Measurements from ENCODE around the gene STRAP.
"Not testable (repeated sequence)": the region's sequence is repeated elsewhere in the genome, so short reads cannot be mapped to it uniquely, and the experiment has no call there.

STRAP gene

DNA sequence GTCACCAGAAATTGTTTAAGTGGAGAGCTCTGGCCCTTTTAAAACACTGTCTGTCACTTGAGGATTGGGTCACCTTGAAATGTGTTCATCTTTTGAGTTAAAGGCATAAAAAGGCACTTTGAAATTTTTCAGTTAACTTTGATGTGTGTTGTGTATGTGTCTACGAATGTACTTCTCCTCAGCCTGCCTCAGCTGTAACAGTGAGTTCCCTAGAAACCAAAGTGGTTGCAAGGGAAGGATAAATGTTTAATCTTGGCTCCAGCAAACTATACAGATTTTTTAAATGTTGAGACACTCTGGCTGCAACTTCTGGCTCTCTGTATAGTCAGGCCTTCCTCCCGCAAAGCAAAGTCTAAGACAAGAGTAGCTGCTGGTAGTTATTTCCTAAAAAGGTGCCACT is 37.2 kb downstream of the STRAP start:
- FAIRE-seq, result no peak

DNA sequence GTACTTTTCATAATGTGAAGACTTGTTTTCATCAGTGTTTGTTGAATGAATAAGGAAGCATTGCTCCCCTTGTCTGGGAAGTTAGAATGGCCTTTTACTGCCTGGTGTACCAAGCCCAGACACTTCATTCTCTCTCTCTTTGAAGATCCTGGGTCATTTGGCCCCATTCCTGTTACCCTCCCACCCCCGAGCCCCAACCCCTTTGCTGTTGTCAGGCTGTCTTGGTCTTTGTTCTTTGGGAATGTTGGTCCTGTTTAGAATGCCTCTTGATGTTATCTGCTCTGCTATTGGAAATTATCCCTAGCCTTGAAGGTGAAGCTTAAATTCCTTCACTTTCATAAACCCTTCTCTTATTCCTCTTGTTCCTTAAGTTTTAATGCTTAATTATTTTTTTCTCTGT is 42.8 kb downstream of the STRAP start:
- FAIRE-seq, result no peak

More for the DNA sequence above, 37.2 kb downstream of the STRAP start:
- DNase-seq (ENCODE audit: low spot score), result no peak

DNA sequence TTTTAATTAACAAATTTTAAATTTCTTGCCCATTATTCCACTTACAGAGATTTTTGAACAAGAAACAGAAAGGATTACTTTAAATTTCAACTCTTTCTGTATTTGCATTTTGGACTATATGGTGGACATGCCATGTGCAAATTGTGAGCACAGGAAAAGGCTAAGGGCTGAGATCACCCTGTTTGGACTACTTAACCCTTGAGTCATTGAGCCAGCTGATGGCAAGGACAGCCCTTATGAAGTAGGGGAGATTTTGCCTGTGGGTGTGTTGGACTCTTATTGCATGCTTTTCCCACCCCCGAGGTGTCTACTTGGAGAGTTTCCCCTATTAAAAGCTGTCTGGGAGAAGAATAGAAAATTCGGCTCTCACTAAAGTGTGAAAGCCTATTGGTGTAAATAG is 46.2 kb downstream of the STRAP start:
- DNase-seq (ENCODE audit: low spot score), result peak; percentile 76
- FAIRE-seq, result peak; percentile 74

More for the DNA sequence above, 42.8 kb downstream of the STRAP start:
- DNase-seq (ENCODE audit: low spot score), result no peak

DNA sequence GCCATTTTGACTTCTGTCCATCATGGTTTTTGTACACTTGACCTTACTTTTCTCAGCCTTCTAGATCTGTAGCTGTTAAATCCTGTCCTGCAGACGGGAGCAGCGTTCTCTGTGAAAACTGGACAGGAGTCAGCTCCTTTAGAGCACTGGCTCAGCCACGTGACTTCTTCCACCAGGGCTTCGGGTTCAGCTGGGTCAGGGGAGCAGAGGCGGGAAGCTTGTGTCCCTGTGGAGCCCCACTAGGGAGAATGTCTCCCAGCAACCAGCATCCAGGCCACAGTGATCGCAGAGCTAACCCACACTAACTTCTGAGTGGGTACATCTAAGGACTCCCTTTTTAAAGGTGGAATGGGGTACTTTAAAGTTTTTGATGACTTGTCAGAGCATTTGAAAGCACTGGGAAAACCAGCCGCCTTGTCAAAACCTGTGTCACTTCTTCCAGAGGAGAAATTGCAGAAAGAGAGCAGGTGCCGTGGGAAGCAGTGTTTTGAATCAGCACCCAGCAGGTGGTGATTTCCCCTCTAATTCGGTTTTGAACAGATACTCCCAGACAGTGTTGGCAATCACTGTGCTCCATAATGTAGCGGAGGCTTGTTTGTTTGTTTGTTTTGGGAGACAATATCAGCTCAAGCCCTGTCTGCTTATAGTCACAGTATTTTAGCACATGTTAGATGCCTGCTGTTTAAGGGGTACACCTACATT is 46.8 kb downstream of the STRAP start:
- DNase-seq (ENCODE audit: low spot score), result no peak
- FAIRE-seq, result no peak

DNA sequence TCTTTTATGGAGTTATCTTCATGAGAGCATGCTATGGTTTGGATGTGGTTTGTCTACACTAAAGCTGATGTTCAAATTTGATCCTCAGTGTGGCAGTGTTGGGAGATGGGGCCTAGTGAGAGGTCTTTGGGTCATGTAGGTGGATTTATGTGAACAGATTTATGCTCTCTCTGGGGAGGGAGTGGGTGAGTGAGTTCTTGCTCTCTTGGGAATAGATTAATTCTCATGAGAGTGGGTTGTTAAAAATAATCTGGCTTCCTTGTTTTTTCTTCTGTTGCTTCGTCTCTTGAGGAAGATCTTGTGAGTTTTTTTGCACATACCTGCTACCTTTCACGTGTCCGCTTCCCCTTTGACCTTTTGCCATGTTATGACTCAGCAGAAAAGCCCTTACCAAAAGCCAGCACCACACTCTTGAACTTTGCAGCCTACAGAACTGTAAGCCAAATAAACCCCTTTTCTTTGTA is 49.4 kb downstream of the STRAP start:
- FAIRE-seq (no peak), DNase-seq (ENCODE audit: low spot score) (no peak)

DNA sequence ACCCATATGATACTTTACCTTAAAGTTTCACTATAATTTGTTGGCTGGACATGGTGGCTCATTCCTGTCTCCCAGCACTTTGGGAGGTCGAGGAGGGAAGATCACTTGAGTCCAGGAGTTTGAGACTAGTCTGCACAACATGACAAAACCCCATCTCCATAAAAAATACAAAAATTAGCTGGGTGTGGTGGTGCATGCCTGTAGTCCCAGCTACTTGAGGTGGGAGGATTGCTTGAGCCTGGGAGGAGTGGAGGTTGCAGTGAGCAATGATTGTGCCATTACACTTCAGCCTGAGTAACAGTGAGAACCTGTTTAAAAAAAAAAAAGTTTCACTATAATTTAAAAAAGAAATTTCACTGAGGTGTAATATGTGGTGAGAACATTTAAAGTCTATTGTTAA is 50.1 kb downstream of the STRAP start:
- FAIRE-seq (no peak), DNase-seq (ENCODE audit: low spot score) (no peak)

DNA sequence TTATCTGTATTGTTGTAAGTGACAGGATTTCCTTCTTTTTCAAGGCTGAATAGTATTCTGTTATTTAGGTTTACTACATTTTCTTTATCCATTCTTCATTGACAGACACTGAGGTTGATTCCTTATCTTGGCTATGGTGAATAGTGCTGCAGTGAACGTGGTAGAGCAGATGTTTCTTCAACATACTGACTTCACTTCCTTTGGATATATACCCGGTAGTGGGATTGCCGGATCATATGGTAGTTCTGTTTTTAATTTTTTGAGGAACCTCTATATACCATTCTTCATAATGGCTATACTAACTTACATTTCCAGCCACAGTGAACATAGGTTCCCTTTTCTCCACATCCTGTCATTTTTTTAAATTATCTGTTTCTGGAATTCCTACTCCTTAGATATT is 50.8 kb downstream of the STRAP start:
- DNase-seq (ENCODE audit: low spot score) (no peak), FAIRE-seq (no peak)

DNA sequence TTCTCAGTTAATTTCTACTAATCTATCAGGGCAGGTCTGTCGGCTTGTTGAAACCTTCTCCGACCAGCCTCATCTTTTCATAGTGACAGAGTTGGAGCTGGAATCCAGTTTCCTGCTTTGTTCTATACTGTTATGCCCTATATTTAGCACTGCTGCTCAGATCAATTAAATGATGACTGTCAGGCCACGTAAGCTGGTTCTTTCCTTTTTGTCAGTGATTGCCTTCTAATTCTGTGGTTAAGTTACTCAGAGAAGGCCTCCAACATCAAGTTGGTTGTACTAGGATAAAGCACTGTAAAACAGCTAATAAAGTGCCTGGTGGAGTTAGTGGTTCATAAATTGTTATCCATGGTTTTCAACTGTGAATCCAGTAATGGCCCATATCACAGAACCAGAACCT is 51.6 kb downstream of the STRAP start:
- FAIRE-seq (no peak), DNase-seq (ENCODE audit: low spot score) (no peak)

DNA sequence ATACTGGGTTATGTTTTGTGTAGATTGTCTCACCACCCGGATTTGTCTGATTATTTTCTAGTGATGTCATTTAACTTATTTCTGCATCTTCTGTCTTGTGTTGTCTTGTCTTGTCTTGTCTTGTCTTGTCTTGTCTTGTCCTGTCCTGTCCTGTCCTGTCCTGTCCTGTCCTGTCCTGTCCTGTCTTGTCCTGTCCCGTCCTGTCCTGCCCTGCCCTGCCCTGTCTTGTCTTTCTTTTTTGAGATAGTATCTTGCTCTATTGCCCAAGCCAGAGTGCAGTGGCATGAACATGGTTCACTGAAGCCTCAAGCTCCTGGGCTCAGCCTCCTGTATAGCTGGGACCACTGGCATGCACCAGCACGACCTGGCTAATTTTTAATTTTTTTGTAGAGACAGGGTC is 54.6 kb downstream of the STRAP start:
- no peak for DNase-seq (ENCODE audit: low spot score)
- no peak for FAIRE-seq

DNA sequence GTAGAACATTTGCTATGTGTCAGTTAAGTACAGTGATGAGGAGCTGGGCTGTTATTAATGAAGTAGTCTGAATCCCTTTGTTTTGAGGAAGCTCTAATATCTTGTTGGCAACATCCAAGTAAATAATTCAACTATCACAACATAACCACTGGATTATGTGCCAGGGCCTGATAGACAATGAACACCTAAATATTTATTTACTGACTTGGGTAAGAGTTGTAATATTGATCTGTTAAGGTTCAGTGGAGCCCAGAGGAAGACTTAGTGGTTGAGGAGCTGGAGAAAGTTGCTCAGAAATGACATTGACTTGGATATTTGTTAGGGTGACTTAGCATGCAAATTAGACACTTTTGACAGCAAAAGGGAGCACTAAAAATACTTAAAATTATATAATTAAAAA is 55.7 kb downstream of the STRAP start:
- DNase-seq (ENCODE audit: low spot score) (no peak), FAIRE-seq (no peak)

DNA sequence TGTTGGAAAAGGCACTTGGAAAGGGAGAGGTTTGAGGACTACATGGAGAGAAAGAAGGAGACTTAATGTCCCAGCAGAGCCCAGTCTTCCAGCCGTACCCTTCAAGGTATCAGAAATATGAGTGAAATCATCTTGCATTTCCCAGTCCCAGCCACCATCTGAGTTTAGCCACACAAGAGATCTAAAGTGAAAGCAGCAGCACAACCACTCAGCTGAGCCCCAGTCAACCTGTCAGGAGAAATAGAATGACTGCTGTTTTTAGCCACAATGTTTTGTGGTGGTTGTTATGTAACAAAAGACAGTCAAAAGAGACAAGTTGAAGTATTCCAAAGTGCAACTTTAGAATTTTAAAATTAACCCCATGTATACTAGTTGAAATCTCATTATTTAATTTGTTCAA is 56.9 kb downstream of the STRAP start:
- FAIRE-seq (no peak), DNase-seq (ENCODE audit: low spot score) (no peak)

DNA sequence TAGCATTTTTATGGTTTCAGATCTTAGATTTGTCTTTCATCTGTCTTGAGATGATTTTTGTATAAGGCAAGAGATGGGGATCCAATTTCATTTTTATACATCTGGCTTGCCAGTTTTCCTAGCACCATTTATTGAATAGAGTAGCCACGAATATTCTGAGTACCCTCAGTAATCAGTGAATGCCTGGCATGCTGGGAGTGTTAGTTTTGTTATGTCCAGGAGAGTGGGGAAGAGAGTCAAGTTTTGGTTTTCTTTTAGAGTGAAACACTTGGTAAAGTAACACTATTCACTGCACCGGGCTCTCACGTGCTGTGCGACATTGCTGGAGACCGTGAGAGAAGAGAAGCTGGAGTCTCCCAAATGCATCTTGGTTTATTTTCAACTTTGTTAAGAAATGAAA is 60.3 kb downstream of the STRAP start:
- no peak for FAIRE-seq

DNA sequence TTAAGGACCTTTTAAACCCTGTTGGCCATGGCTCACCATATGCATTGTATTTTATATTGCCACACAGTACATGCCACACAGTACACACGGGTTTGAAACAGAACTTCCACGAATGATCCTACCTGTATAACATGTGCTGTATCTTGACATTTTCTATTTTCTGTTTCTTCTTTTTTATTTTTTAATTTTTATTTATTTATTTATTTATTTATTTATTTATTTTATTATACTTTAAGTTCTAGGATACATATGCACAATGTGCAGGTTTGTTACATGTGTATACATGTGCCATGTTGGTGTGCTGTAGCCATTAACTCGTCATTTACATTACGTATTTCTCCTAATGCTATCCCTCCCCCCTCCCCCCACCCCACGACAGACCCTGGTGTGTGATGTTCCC is 61.3 kb downstream of the STRAP start:
- not testable (repeated sequence) for DNase-seq (ENCODE audit: low spot score); FAIRE-seq

More for the DNA sequence above, 60.3 kb downstream of the STRAP start:
- no peak for DNase-seq (ENCODE audit: low spot score)

DNA sequence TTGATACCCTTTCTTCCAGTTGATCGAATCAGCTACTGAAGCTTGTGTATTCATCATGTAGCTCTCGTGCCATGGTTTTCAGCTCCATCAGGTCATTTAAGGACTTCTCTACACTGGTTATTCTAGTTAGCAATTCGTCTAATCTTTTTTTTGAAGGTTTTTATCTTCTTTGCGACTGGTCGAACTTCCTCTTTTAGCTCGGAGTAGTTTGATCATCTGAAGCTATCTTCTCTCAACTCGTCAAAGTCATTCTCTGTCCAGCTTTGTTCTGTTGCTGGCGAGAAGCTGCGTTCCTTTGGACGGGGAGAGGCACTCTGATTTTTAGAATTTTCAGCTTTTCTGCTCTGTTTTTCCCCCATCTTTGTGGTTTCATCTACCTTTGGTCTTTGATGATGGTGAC is 66.3 kb downstream of the STRAP start:
- DNase-seq (ENCODE audit: low spot score); FAIRE-seq: not testable (repeated sequence)

All from RCC 7860 (cell line).